ENCODE measurements around the gene PPP6R3. TPM values are rescaled to one million over a fixed set of nuclear protein-coding genes. Genes with fewer than 3 reads are reported as not detected.

The PPP6R3 gene
- total and polyA plus RNA-seq, 10 of the 15 experiments (the other 5 are each of a cell fraction or from before 2014, with no cell fraction given) = 12.4 to 123 (median 74.1) TPM

DNA sequence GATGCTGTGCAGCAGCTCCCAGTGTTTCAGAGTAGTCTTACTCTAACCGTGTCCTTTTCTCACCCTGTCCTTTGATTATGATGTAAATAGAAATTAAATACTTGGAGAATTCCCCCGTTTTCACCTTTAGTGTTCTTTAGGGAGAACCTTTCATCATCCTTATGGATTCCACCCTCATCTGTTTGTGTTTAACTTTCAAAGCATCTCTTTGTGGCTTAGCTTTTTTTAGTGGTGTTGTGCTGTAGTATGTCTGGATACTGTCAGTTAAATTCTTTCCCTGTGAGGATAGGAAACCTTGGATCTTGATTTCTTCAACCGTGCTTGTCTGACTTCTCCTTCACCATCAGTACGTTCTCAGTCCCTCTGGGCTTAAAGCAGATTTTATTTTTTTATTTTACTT, 48.5 kb downstream of the PPP6R3 start:
- Histone ChIP-seq H3K36me3 (ENCODE audit: control insufficient read depth in 2 of 2, insufficient read depth in 2 of 2, low read length in 1 of 2) (peaks cover 2 to 3% of the 10 kb centered on the region in 2 experiments; a peak in 3 of 4 replicates), H2AFZ (ENCODE audit: control insufficient read depth, low read depth, low read length) (no peak overlapping the region), H3K9ac (ENCODE audit: control insufficient read depth, insufficient read depth, low read length) (no peak overlapping the region), H3K4me1 (ENCODE audit: control insufficient read depth, insufficient read depth, low read length) (peaks cover 5% of the 10 kb centered on the region), H3K27ac (ENCODE audit: control insufficient read depth, insufficient read depth) (no peak overlapping the region), H3K4me2 (ENCODE audit: control insufficient read depth, insufficient read depth) (no peak overlapping the region), H3K9me3 (replicated peaks; ENCODE audit: control insufficient read depth, insufficient read depth, low read length) (no peaks in the 10 kb centered on the region), H4K20me1 (ENCODE audit: control insufficient read depth, insufficient read depth) (peaks cover 4% of the 10 kb centered on the region), H3K79me2 (ENCODE audit: control insufficient read depth, insufficient read depth, low read length) (peaks cover 94% of the 10 kb centered on the region), H3K27me3 (replicated peaks in 1 of 2; ENCODE audit: control insufficient read depth in 2 of 2, insufficient read depth in 2 of 2, low read length in 1 of 2) (no peaks in the 10 kb centered on the region), H3K4me3 (no peak overlapping the region)
- in situ Hi-C loops (cut with MboI) = no loop called here
- BruUV-seq (replicated peaks) = no TSS peak
- TF ChIP-seq, protein P1, sequence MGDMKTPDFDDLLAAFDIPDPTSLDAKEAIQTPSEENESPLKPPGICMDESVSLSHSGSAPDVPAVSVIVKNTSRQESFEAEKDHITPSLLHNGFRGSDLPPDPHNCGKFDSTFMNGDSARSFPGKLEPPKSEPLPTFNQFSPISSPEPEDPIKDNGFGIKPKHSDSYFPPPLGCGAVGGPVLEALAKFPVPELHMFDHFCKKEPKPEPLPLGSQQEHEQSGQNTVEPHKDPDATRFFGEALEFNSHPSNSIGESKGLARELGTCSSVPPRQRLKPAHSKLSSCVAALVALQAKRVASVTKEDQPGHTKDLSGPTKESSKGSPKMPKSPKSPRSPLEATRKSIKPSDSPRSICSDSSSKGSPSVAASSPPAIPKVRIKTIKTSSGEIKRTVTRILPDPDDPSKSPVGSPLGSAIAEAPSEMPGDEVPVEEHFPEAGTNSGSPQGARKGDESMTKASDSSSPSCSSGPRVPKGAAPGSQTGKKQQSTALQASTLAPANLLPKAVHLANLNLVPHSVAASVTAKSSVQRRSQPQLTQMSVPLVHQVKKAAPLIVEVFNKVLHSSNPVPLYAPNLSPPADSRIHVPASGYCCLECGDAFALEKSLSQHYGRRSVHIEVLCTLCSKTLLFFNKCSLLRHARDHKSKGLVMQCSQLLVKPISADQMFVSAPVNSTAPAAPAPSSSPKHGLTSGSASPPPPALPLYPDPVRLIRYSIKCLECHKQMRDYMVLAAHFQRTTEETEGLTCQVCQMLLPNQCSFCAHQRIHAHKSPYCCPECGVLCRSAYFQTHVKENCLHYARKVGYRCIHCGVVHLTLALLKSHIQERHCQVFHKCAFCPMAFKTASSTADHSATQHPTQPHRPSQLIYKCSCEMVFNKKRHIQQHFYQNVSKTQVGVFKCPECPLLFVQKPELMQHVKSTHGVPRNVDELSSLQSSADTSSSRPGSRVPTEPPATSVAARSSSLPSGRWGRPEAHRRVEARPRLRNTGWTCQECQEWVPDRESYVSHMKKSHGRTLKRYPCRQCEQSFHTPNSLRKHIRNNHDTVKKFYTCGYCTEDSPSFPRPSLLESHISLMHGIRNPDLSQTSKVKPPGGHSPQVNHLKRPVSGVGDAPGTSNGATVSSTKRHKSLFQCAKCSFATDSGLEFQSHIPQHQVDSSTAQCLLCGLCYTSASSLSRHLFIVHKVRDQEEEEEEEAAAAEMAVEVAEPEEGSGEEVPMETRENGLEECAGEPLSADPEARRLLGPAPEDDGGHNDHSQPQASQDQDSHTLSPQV (IDR thresholded peaks at IDR 0.05) = no peak
- TF ChIP-seq ZNF384 (IDR thresholded peaks at IDR 0.05; ENCODE audit: borderline replicate concordance, low read depth, low read length) (no peak), SUPT20H (IDR thresholded peaks at IDR 0.05; ENCODE audit: borderline replicate concordance, control insufficient read depth, low read depth, low read length) (no peak), RBBP5 (conservative IDR thresholded peaks at IDR 0.05) (no peak), ESRRA (IDR thresholded peaks at IDR 0.05; ENCODE audit: low read length) (no peak), PAX8 (IDR thresholded peaks at IDR 0.05) (no peak), HCFC1 (IDR thresholded peaks at IDR 0.05; ENCODE audit: low read length) (no peak), CBFB (IDR thresholded peaks at IDR 0.05; ENCODE audit: low read depth) (no peak)
- TF ChIP-seq, protein P2, sequence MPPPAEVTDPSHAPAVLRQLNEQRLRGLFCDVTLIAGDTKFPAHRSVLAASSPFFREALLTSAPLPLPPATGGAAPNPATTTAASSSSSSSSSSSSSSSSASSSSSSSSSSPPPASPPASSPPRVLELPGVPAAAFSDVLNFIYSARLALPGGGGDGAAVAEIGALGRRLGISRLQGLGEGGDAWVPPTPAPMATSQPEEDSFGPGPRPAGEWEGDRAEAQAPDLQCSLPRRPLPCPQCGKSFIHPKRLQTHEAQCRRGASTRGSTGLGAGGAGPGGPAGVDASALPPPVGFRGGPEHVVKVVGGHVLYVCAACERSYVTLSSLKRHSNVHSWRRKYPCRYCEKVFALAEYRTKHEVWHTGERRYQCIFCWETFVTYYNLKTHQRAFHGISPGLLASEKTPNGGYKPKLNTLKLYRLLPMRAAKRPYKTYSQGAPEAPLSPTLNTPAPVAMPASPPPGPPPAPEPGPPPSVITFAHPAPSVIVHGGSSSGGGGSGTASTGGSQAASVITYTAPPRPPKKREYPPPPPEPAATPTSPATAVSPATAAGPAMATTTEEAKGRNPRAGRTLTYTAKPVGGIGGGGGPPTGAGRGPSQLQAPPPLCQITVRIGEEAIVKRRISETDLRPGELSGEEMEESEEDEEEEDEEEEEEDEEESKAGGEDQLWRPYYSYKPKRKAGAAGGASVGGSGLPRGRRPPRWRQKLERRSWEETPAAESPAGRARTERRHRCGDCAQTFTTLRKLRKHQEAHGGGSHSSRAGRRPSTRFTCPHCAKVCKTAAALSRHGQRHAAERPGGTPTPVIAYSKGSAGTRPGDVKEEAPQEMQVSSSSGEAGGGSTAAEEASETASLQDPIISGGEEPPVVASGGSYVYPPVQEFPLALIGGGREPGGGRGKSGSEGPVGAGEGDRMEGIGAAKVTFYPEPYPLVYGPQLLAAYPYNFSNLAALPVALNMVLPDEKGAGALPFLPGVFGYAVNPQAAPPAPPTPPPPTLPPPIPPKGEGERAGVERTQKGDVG (CRISPR knock-in tag; IDR thresholded peaks at IDR 0.05) = no peak
- intact Hi-C loops (cut with micrococcal nuclease; ENCODE audit: unreplicated experiment) = no loop called here
- DNase-seq (ENCODE audit: low read depth, low spot score) (no peak), FAIRE-seq (no peak), ATAC-seq (no peak)
- ChIA-PET CTCF (interaction anchor here (0.6 kb wide), 1 partner anchor 81 kb away, joined by 3 read pairs; no protein-coding TSS in a partner anchor), POLR2A (interaction anchor here (0.6 to 1.3 kb wide), 3 partner anchors 11 to 547 kb away, joined by 3 to 5 read pairs (median 3); no protein-coding TSS in a partner anchor), RAD21 (ENCODE audit: unreplicated experiment) (no interaction called here), SMC1A (ENCODE audit: uncharacterized antibody, unreplicated experiment) (interaction anchor here (1.5 to 1.9 kb wide), 2 partner anchors 10 to 14 kb away, joined by 3 to 6 read pairs; no protein-coding TSS in a partner anchor)
- 30% methylated on average over 4 of the region's 4 CpGs for WGBS (ENCODE audit: insufficient coverage, insufficient replicate concordance, low lambda C conversion rate, missing lambda C conversion rate)
